GM18873 (cell line): ENCODE measurements around the gene TMEM135.
"Not testable (repeated sequence)": the region's sequence is repeated elsewhere in the genome, so short reads cannot be mapped to it uniquely, and the experiment has no call there.

ENCODE experiments used
- ATAC-seq: cut with Tn5 transposase; IDR thresholded peaks from one replicate; pipeline ENCODE4 v1.9.1; 2021; ENCODE audit warnings: mild to moderate bottlenecking, moderate library complexity, moderate number of reproducible peaks; ENCODE audit not compliant: unreplicated experiment, low FRiP score

The TMEM135 gene

DNA sequence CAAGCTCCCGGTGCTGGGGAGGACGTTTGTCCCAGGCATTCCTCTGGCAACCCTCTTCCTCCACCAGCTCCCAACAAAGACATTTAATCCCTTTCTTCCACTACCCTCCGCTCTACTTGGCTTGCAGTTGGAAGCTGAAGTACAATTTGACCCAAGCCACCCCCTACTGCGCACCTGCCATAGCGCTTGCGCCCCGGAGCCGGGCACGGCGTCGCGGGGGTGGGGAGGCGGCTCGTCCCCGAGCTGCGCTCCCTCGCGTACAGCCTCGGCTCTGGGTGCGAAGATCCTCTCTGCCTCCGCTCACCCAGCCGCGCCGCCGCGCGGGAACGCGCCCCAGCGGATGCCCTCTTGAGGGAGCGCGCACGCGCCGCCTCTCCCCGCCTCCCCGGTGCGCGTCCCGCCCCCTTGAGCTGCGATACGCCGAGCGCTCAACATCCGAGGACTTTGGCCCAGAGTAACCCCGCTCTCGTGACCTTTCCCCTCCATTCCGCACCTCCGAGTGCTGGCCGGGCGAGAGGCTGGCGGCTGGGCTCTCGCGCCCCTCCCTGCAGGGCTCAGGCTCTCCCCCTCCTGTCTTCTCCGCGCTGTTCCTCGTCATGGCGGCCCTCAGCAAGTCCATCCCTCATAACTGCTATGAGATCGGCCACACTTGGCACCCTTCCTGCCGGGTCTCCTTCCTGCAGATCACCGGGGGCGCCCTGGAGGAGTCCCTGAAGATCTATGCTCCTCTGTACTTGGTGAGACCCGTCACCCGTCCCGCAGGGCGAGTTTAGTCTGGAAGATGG lies at the start of gene TMEM135:
TMEM135 (plus strand) TSS at position 485 of the 785 bp plus-strand sequence; CDS start at position 597, 112 bp downstream.
- ATAC-seq = peak; percentile 99

DNA sequence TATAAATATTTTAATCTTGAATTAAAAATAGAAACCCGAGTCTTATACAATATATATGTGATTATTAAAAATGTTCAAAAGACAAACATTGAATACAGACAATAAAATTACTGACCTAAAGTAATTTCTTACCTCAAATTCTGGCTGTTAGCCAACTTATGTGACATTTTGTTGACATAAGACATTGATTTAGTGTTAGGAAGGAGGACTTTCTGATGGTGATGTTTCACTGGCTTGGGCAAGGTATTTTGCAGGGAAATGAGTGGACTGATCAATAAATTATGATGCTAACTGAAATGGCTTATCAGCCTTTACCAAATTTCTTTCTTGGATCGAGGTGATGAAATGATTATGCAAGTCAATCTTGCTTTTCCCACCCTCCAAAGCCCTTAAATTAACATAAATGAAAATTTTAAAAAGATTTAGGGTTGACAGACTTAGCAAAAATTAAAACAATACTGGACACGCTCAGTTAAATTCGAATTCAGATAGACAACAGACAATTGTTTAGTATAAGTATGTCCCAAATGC lies 49.3 kb upstream of the TMEM135 start:
- no peak for ATAC-seq

DNA sequence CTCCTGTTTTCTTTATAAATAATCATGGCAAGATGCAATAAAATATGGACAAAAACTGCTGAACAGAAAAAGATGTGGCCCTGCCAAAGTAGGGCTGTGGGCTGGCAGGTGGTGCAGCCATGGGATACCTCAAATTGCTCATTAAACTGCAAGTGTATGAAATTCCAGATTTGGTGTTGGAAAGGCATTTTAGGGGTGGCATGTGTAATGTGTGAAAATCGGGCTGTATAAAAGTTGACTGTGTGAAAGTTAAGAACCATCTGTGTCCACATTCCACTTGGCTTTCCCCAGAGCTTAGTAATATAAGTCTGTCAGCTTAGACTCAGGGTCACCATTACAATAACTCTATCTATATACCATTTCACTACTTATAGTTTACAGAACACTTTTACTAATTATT lies 47.7 kb upstream of the TMEM135 start:
- no peak for ATAC-seq

- no peak for ATAC-seq
Measured at GRCh38 chr11:86990515-86990914, 47.2 kb upstream of the TMEM135 start.

DNA sequence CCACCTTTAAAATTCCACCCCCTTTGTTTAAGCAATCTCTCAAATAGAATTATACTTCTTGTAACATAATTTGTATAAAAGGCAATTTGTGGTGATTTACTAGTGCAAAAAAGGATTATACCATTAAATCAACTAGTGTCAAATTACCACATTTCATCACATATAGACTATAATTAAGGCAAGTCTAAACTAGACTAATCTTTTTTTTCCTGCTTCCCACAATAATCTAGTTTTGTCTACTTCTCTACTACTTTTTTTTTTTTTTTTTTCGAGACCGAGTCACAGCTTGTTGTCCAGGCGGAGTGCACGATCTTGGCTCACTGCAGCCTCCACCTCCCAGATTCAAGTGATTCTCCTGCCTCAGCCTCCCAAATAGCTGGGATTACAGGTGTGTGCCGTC lies 46.4 kb upstream of the TMEM135 start:
- ATAC-seq = no peak

DNA sequence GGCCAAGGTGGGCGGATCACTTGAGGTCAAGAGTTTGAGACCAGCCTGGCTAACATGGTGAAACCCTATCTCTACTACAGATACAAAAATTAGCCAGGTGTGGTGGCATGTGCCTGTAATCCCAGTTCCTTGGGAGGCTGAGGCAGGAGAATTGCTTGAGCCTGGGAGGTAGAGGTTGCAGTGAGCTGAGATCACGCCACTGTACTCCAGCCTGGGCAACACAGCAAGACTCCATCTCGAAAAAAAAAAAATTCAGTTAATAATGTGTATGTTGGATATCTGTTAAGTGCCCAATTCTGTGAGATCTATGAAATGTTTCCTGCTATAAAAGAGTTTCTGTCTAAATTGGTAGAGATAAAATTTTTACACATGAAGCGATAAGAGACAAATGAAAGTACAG lies 45.4 kb upstream of the TMEM135 start:
- not testable (repeated sequence) for ATAC-seq

- no peak for ATAC-seq
Measured at GRCh38 chr11:86993031-86993430, 44.7 kb upstream of the TMEM135 start.

DNA sequence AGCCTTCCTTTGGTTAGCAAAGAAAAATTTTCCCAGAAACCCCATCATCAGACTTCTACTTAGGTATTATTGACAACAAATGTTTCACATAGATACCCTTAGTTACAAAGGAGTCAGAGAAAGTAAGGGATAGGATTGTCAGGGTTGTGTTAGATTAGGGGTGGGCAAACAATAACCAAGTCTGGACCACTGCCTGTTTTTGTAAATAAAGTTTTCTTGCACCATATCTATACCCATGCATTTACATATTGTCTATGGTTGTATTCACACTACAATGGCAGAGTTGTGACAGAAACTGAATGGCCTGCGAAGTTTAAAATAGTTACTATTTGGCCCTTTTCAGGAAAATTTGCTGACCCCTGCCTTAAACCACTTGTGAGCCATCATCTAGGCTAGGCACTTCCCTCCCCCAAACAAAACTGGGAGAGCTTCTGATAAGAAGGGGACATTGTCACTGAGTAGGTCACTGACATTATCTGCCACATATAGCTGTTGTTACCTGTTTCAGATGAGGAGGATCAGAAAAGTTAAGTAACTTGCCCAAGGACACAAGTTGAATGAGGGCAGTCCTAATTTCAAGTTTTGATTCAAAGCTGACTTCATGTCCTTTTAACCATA lies 40.7 kb upstream of the TMEM135 start:
- ATAC-seq = no peak

DNA sequence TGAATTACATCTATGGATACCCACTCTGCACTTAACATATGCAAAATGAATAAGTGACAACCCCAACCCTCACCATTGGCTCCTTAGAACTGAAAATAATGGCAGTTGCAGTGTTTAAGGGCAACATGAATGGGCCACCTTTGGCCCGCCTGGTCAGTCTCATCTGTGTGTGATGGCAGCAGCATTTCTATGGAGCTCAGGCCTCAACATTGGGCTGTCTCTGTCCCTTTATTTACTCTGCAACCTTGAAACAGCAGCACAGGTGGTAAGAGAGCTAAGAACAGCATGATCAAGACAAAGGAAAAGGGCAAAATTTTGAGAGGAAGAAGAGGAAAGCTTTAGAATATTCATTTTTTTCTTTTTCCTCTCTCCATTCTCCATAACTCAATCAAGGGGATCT lies 38.3 kb upstream of the TMEM135 start:
- ATAC-seq = no peak

GRCh38 chr11:86999859-87000753 lies 37.6 kb upstream of the TMEM135 start:
- no peak for ATAC-seq

- ATAC-seq = no peak
Measured at GRCh38 chr11:87002918-87003317, 34.8 kb upstream of the TMEM135 start.

DNA sequence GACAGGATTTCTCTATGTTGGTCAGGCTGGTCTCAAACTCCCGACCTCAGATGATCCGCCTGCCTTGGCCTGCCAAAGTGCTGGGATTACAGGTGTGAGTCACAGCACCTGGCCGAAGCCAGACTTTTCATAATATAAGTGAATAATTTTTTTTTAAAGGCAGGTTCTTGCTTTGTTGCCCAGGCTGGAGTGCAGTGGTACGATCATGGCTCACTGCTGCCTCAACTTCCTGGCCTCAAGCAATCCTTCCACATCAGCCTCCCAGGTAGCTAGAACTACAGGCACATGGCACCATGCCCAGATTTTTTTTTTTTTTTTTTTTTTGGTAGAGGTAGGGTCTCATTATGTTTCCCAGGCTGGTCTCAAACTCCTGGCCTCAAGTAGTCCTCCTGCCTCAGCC lies 33.5 kb upstream of the TMEM135 start:
- not testable (repeated sequence) for ATAC-seq

DNA sequence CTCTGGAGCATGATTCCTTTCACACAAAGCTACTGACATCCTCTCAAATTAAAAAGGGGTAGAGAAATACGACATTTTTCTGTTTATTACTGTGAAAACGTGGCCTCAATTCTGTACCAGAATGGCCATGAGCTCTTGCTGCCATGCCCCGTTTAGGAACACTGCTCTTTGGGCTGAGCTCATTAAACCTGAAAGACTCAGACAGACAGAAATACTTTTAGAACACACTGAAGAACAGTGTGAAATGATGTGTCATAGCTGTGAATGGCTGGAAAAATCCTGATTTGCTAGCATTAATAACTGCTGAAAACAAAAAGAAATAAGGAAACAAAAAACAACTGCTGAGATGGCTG lies 32.2 kb upstream of the TMEM135 start:
- no peak for ATAC-seq

DNA sequence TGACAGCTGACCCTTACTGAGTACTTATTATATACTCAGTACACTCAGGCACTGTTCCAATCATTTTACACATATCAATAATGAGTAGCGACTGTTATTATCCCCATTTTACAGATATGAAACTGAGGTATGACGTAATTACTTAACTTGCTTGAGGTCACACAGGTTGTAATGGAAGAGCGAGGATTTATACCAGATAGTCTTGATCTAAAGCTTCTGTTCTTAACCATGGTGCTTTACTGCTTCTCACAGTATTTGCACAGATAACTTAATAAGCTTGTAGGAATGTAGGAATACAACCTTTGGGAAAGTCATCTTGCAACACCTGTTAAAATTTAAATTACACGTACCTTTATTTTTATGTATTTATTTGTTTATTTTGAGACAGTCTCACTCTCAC lies 31.7 kb upstream of the TMEM135 start:
- ATAC-seq = no peak

- no peak for ATAC-seq
Measured at GRCh38 chr11:87007963-87008362, 29.8 kb upstream of the TMEM135 start.

- no peak for ATAC-seq
Measured at GRCh38 chr11:87012089-87012488, 25.6 kb upstream of the TMEM135 start.

GRCh38 chr11:87012673-87013072 lies 25.1 kb upstream of the TMEM135 start:
- no peak for ATAC-seq

- no peak for ATAC-seq
Measured at GRCh38 chr11:87013912-87014825, 23.6 kb upstream of the TMEM135 start.

GRCh38 chr11:87015645-87016044 lies 22.1 kb upstream of the TMEM135 start:
- no peak for ATAC-seq
